WTC11 (cell line): Measurements from ENCODE around the gene CTSA. TPM values are rescaled to one million over a fixed set of nuclear protein-coding genes. Genes with fewer than 3 reads are reported as not detected.

ENCODE experiments used
- ATAC-seq: fragments of 200-7000 bp; cut with Tn5 transposase; 2 replicates; pipeline ENCODE4 v1.10.0; 2021; ENCODE audit warnings: mild to moderate bottlenecking, moderate library complexity
- CTCF ChIA-PET: fragments of 300-600 bp; sonication (Branson Sonifier 250); formaldehyde crosslinking; loops from one replicate; lab custom pipeline; 2021; ENCODE audit warnings: antibody characterized with exemption; lab: Charles Lee
- POLR2A ChIA-PET: fragments of 350-600 bp; sonication (Branson Sonifier 250); formaldehyde crosslinking; loops from one replicate; lab custom pipeline; 2021; ENCODE audit warnings: antibody characterized with exemption; lab: Charles Lee
- DNase-seq: peaks from one replicate; pipeline ENCODE4 v3.0.0; 2021; ENCODE audit warnings: low spot score
- H3K27ac Mint-ChIP-seq: 2 replicates; pipeline ENCODE4 v1.8.0; 2021; ENCODE audit warnings: mixed read lengths
- H3K27me3 Mint-ChIP-seq: 2 replicates; pipeline ENCODE4 v1.8.0; 2021; ENCODE audit warnings: low read depth, mild to moderate bottlenecking, moderate library complexity, mixed read lengths
- H3K36me3 Mint-ChIP-seq: 2 replicates; pipeline ENCODE4 v1.8.0; 2021; ENCODE audit warnings: mixed read lengths
- H3K4me1 Mint-ChIP-seq: 2 replicates; pipeline ENCODE4 v1.8.0; 2022; ENCODE audit warnings: mixed read lengths
- H3K4me3 Mint-ChIP-seq: 2 replicates; pipeline ENCODE4 v1.8.0; 2021; ENCODE audit warnings: mild to moderate bottlenecking, moderate library complexity, mixed read lengths
- H3K9me3 Mint-ChIP-seq: 2 replicates; pipeline ENCODE4 v1.8.0; 2021; ENCODE audit warnings: mixed read lengths
- ATF1 ChIP-seq: sonication (generic); formaldehyde crosslinking; IDR thresholded peaks from 2 replicates; pipeline ENCODE4 v1.8.1; 2023; ENCODE audit warnings: mild to moderate bottlenecking, moderate library complexity, missing genetic modification reagents
- ELF4 ChIP-seq: sonication (generic); formaldehyde crosslinking; IDR thresholded peaks from 2 replicates; pipeline ENCODE4 v1.8.1; 2022; ENCODE audit warnings: low read depth, mild to moderate bottlenecking, moderate library complexity, missing genetic modification reagents
- ETV6 ChIP-seq: sonication (generic); formaldehyde crosslinking; IDR thresholded peaks from 2 replicates; pipeline ENCODE4 v1.8.1; 2022; ENCODE audit warnings: mild to moderate bottlenecking, missing genetic modification reagents
- FOXK1 ChIP-seq: sonication (generic); formaldehyde crosslinking; IDR thresholded peaks from 2 replicates; pipeline ENCODE4 v1.8.0; 2022; ENCODE audit warnings: mild to moderate bottlenecking, moderate library complexity, missing genetic modification reagents
- FOXP1 ChIP-seq: sonication (generic); formaldehyde crosslinking; IDR thresholded peaks from 2 replicates; pipeline ENCODE4 v1.8.0; 2022; ENCODE audit warnings: missing genetic modification reagents, mild to moderate bottlenecking, moderate library complexity, borderline replicate concordance
- FOXP4 ChIP-seq: sonication (generic); formaldehyde crosslinking; IDR thresholded peaks from 2 replicates; pipeline ENCODE4 v1.8.0; 2022; ENCODE audit warnings: mild to moderate bottlenecking, missing genetic modification reagents
- GRHL2 ChIP-seq: fragments of 250-450 bp; sonication (Bioruptor Pico); IDR thresholded peaks from 2 replicates; pipeline ENCODE4 v1.8.0; 2022; ENCODE audit warnings: mild to moderate bottlenecking, moderate library complexity; ENCODE audit not compliant: insufficient replicate concordance, severe bottlenecking
- IRF2 ChIP-seq: sonication (generic); formaldehyde crosslinking; IDR thresholded peaks from 2 replicates; pipeline ENCODE4 v1.8.0; 2022; ENCODE audit warnings: low read depth, missing genetic modification reagents, borderline replicate concordance
- MAX ChIP-seq: sonication (generic); formaldehyde crosslinking; IDR thresholded peaks from 2 replicates; pipeline ENCODE4 v1.8.0; 2022; ENCODE audit warnings: mild to moderate bottlenecking, missing genetic modification reagents
- MLX ChIP-seq: sonication (generic); formaldehyde crosslinking; IDR thresholded peaks from 2 replicates; pipeline ENCODE4 v1.8.1; 2023; ENCODE audit warnings: mild to moderate bottlenecking, missing genetic modification reagents, moderate library complexity
- MYBL2 ChIP-seq: sonication (generic); formaldehyde crosslinking; IDR thresholded peaks from 2 replicates; pipeline ENCODE4 v1.8.1; 2023; ENCODE audit warnings: mild to moderate bottlenecking, moderate library complexity, missing genetic modification reagents
- PREB ChIP-seq: sonication (generic); formaldehyde crosslinking; IDR thresholded peaks from 2 replicates; pipeline ENCODE4 v1.8.1; 2022; ENCODE audit warnings: mild to moderate bottlenecking, missing genetic modification reagents, moderate library complexity, borderline replicate concordance
- SOX15 ChIP-seq: fragments of 250-450 bp; sonication (Bioruptor Pico); IDR thresholded peaks from 2 replicates; pipeline ENCODE4 v1.9.0; 2021; ENCODE audit warnings: mild to moderate bottlenecking
- SP1 ChIP-seq: sonication (generic); formaldehyde crosslinking; conservative IDR thresholded peaks from 2 replicates; pipeline ENCODE4 v1.8.1; 2022; ENCODE audit warnings: missing genetic modification reagents
- ZBTB21 ChIP-seq: sonication (generic); formaldehyde crosslinking; IDR thresholded peaks from 2 replicates; pipeline ENCODE4 v1.8.1; 2023; ENCODE audit warnings: mild to moderate bottlenecking, missing genetic modification reagents, borderline replicate concordance
- ZNF138 ChIP-seq: sonication (generic); formaldehyde crosslinking; conservative IDR thresholded peaks from 2 replicates; pipeline ENCODE4 v1.8.1; 2022; ENCODE audit warnings: mild to moderate bottlenecking, moderate library complexity, missing genetic modification reagents
- ZNF219 ChIP-seq: sonication (generic); formaldehyde crosslinking; IDR thresholded peaks from 2 replicates; pipeline ENCODE4 v1.8.0; 2023; ENCODE audit warnings: missing genetic modification reagents, mild to moderate bottlenecking, borderline replicate concordance
- ZNF396 ChIP-seq: fragments of 250-450 bp; sonication (Bioruptor Pico); IDR thresholded peaks from 2 replicates; pipeline ENCODE4 v1.8.0; 2021; ENCODE audit warnings: mild to moderate bottlenecking, moderate library complexity, borderline replicate concordance
- ZNF423 ChIP-seq: fragments of 250-450 bp; sonication (Bioruptor Pico); IDR thresholded peaks from 2 replicates; pipeline ENCODE4 v2.1.2; 2022; ENCODE audit warnings: mild to moderate bottlenecking, moderate library complexity
- ZNF671 ChIP-seq: fragments of 250-450 bp; sonication (Bioruptor Pico); IDR thresholded peaks from 2 replicates; pipeline ENCODE4 v1.8.0; 2021; ENCODE audit warnings: mild to moderate bottlenecking
- total RNA-seq: library from RNA; stranded (reverse); gene quantifications from 3 replicates; pipeline ENCODE4 v1.2.3, GENCODE V29; 2021
- TF ChIP-seq, protein P1 (sequence below): sonication (generic); formaldehyde crosslinking; IDR thresholded peaks from 2 replicates; pipeline ENCODE4 v1.8.1; 2023; ENCODE audit warnings: mild to moderate bottlenecking, missing genetic modification reagents, moderate library complexity
- TF ChIP-seq, protein P2 (sequence below): sonication (generic); formaldehyde crosslinking; IDR thresholded peaks from 2 replicates; pipeline ENCODE4 v1.8.0; 2023; ENCODE audit warnings: mild to moderate bottlenecking, missing genetic modification reagents

CTSA gene
- total RNA-seq, 1 experiment from 2014 or later = 48.3 TPM

GRCh38 chr20:45892049-45892825, 1.1 kb downstream of the CTSA start:
- no peak overlapping the region for H3K27ac Mint-ChIP-seq

DNA sequence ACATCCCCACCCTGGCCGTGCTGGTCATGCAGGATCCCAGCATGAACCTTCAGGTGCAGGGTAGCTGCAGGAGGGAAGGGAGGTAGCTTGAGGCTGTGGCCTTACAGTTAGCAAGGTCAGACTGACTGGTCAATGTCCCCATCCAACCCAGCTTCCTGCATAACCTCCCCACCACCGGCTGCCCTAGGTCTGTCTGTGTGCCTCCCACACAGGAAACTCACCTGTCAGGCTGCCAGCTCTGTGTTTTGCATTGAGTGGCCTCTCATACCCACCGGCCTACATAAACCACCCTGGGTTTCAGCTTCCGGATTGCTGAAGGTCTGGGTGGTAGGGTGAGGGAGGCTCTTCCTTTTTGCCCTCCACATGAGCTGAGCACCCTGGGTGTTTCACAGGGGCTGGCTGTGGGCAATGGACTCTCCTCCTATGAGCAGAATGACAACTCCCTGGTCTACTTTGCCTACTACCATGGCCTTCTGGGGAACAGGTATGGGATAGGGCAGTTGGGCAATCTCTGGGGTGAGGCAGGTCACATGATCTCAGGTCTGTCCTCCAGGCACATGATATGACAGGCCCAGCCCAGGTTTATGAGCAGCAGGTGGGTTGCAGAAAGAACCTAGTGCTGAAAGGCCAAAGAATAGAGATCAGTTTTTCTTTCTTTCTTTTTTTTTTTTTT, 1.8 kb downstream of the CTSA start:
- ChIA-PET POLR2A (interaction anchor here (0.6 to 1.2 kb wide), 3 partner anchors 12 to 497 kb away, joined by 3 to 5 read pairs (median 4); partner anchors contain the start of gene ZSWIM1), CTCF (interaction anchor here (2.5 kb wide), 1 partner anchor 69 kb away, joined by 10 read pairs; no protein-coding TSS in a partner anchor)
- peaks cover 12% of the 10 kb centered on the region for H3K4me1 Mint-ChIP-seq
- no peaks in the 10 kb centered on the region; the same call in 1 of the 2 replicates for H3K27me3 Mint-ChIP-seq
- DNase-seq = no peak
- ATAC-seq = no peak
- TF ChIP-seq MYBL2 (CRISPR knock-in tag) (no peak), MAX (CRISPR knock-in tag) (no peak), ETV6 (no peak)
- TF ChIP-seq, protein P1, sequence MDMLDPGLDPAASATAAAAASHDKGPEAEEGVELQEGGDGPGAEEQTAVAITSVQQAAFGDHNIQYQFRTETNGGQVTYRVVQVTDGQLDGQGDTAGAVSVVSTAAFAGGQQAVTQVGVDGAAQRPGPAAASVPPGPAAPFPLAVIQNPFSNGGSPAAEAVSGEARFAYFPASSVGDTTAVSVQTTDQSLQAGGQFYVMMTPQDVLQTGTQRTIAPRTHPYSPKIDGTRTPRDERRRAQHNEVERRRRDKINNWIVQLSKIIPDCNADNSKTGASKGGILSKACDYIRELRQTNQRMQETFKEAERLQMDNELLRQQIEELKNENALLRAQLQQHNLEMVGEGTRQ (CRISPR knock-in tag) = peak; percentile 34; the same call in 1 of the 2 replicates
- H3K9me3 Mint-ChIP-seq = no peaks in the 10 kb centered on the region
- peak overlapping the region; percentile 87 for H3K4me3 Mint-ChIP-seq
- peaks cover 15% of the 10 kb centered on the region for H3K36me3 Mint-ChIP-seq
- H3K27ac Mint-ChIP-seq = no peak overlapping the region

More at GRCh38 chr20:45892049-45892825, 1.1 kb downstream of the CTSA start:
- Mint-ChIP-seq H3K27me3 (no peaks in the 10 kb centered on the region; the same call in 1 of the 2 replicates), H3K9me3 (no peaks in the 10 kb centered on the region), H3K4me3 (peak overlapping the region; percentile 87), H3K4me1 (peaks cover 12% of the 10 kb centered on the region), H3K36me3 (peaks cover 8% of the 10 kb centered on the region)
- CTCF ChIA-PET = interaction anchor here (1.3 to 3.0 kb wide), 3 partner anchors 50 to 120 kb away, joined by 3 to 15 read pairs (median 10); no protein-coding TSS in a partner anchor
- ATAC-seq (no peak), DNase-seq (no peak)
- POLR2A ChIA-PET = interaction anchor here (0.8 to 1.2 kb wide), 2 partner anchors 11 to 68 kb away, joined by 3 to 4 read pairs; partner anchors contain the start of gene ZSWIM1
- TF ChIP-seq SOX15 (no peak), ZBTB21 (CRISPR knock-in tag) (no peak), PREB (CRISPR knock-in tag) (no peak), ATF1 (CRISPR knock-in tag) (no peak), FOXK1 (CRISPR knock-in tag) (0 out of 2 replicates have a peak, but pooled peaks have one; percentile 24), MYBL2 (CRISPR knock-in tag) (no peak)

- Mint-ChIP-seq H3K4me3 (no peak overlapping the region), H3K27me3 (no peaks in the 10 kb centered on the region; the same call in 1 of the 2 replicates), H3K36me3 (peaks cover 17% of the 10 kb centered on the region), H3K4me1 (peaks cover 12% of the 10 kb centered on the region), H3K9me3 (no peaks in the 10 kb centered on the region), H3K27ac (no peak overlapping the region)
- CTCF ChIA-PET = no interaction called here
- DNase-seq = no peak
- POLR2A ChIA-PET = no interaction called here
- no peak for ATAC-seq
- no peak for TF ChIP-seq FOXP4 (CRISPR knock-in tag)
- TF ChIP-seq GRHL2 = no peak
- no peak for TF ChIP-seq ZNF219 (CRISPR knock-in tag)
- no peak for TF ChIP-seq ELF4 (CRISPR knock-in tag)
- TF ChIP-seq MYBL2 (CRISPR knock-in tag) = no peak
- no peak for TF ChIP-seq FOXP1
- no peak for TF ChIP-seq ZNF671
- no peak for TF ChIP-seq IRF2 (CRISPR knock-in tag)
- no peak for TF ChIP-seq ZNF138
- TF ChIP-seq ZNF396 (CRISPR knock-in tag) = no peak
- TF ChIP-seq SP1 (CRISPR knock-in tag) = no peak
- no peak for TF ChIP-seq MLX
- TF ChIP-seq, protein P2, sequence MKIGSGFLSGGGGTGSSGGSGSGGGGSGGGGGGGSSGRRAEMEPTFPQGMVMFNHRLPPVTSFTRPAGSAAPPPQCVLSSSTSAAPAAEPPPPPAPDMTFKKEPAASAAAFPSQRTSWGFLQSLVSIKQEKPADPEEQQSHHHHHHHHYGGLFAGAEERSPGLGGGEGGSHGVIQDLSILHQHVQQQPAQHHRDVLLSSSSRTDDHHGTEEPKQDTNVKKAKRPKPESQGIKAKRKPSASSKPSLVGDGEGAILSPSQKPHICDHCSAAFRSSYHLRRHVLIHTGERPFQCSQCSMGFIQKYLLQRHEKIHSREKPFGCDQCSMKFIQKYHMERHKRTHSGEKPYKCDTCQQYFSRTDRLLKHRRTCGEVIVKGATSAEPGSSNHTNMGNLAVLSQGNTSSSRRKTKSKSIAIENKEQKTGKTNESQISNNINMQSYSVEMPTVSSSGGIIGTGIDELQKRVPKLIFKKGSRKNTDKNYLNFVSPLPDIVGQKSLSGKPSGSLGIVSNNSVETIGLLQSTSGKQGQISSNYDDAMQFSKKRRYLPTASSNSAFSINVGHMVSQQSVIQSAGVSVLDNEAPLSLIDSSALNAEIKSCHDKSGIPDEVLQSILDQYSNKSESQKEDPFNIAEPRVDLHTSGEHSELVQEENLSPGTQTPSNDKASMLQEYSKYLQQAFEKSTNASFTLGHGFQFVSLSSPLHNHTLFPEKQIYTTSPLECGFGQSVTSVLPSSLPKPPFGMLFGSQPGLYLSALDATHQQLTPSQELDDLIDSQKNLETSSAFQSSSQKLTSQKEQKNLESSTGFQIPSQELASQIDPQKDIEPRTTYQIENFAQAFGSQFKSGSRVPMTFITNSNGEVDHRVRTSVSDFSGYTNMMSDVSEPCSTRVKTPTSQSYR (CRISPR knock-in tag) = no peak
- no peak for TF ChIP-seq ZNF423 (CRISPR knock-in tag)
These were observed 2.7 kb downstream of the CTSA start for GRCh38 chr20:45893831-45894230.
